GM12878 (cell line): ENCODE data around the gene HIGD2B. TPM values are rescaled to one million over a fixed set of nuclear protein-coding genes. Genes with fewer than 3 reads are reported as not detected.
"Not testable (repeated sequence)": the region's sequence is repeated elsewhere in the genome, so short reads cannot be mapped to it uniquely, and the experiment has no call there.

Experiments used
- ATAC-seq: fragments of 200-7000 bp; cut with Tn5 transposase; 3 replicates; pipeline ENCODE4 v1.9.1; 2020; ENCODE audit warnings: mild to moderate bottlenecking, moderate library complexity
- BruUV-seq: library from RNA; stranded (reverse); fragments of 400-500 nt; replicated peaks from 2 replicates; lab custom pipeline; 2021; lab: Mats Ljungman, UMichigan
- CTCF ChIA-PET: fragments of 300-600 bp; sonication (Branson Sonifier 250); formaldehyde crosslinking; extraction: SDS; loops from one replicate; lab custom pipeline; 2021; ENCODE audit warnings: inconsistent platforms; lab: Yijun Ruan, JAX
- POLR2A ChIA-PET: fragments of 350-600 bp; formaldehyde crosslinking; extraction: SDS; loops from one replicate; lab custom pipeline; 2021; ENCODE audit warnings: inconsistent platforms; lab: Charles Lee
- RAD21 ChIA-PET: fragments of 300-600 bp; sonication (Branson Sonifier 250); formaldehyde crosslinking; loops from one replicate; lab custom pipeline; 2023; ENCODE audit warnings: antibody characterized with exemption; ENCODE audit not compliant: unreplicated experiment; lab: Charles Lee
- SMC1A ChIA-PET: fragments of 300-600 bp; sonication (Branson Sonifier 250); formaldehyde crosslinking; loops from one replicate; lab custom pipeline; 2023; ENCODE audit not compliant: unreplicated experiment, uncharacterized antibody; lab: Charles Lee
- DNase-seq: peaks from one replicate; pipeline ENCODE4 v3.0.0-alpha.2; 2011; ENCODE audit warnings: low read depth, low spot score
- FAIRE-seq: peaks from 3 replicates; lab custom pipeline; 2011; peaks lifted over from hg19 to GRCh38; lab: Jason Lieb, UNC
- H2AFZ ChIP-seq: 2 replicates; pipeline ENCODE4 v1.6.0; 2011; ENCODE audit warnings: low read depth, low read length, control low read depth; ENCODE audit not compliant: control insufficient read depth
- H3K27ac ChIP-seq: 2 replicates; pipeline ENCODE4 v1.5.1; 2011; ENCODE audit warnings: control low read depth; ENCODE audit not compliant: control insufficient read depth, insufficient read depth
- H3K27me3 ChIP-seq, 2 experiments: replicated peaks in 1 of 2; 2 replicates each; pipeline versions ENCODE4 v1.6.0 to v1.6.1; 2011; ENCODE audit warnings: low read length in 1 of 2; ENCODE audit not compliant: control insufficient read depth in 2 of 2, insufficient read depth in 2 of 2
- H3K36me3 ChIP-seq, 2 experiments: 2 replicates each; pipeline ENCODE4 v1.5.1; 2011; ENCODE audit warnings: low read length in 1 of 2; ENCODE audit not compliant: control insufficient read depth in 2 of 2, insufficient read depth in 2 of 2
- H3K4me1 ChIP-seq: 2 replicates; pipeline ENCODE4 v1.6.1; 2011; ENCODE audit warnings: mild to moderate bottlenecking, low read length, moderate library complexity, mixed read lengths; ENCODE audit not compliant: control insufficient read depth, insufficient read depth
- H3K4me2 ChIP-seq: 2 replicates; pipeline ENCODE4 v1.6.0; 2011; ENCODE audit warnings: control low read depth; ENCODE audit not compliant: control insufficient read depth, insufficient read depth
- H3K4me3 ChIP-seq: fragments of 200-600 bp; sonication (generic); 2 replicates; pipeline ENCODE4 v1.5.1; 2016
- H3K79me2 ChIP-seq: 2 replicates; pipeline ENCODE4 v1.6.0; 2011; ENCODE audit warnings: low read length; ENCODE audit not compliant: control insufficient read depth, insufficient read depth
- H3K9ac ChIP-seq: 2 replicates; pipeline ENCODE4 v1.8.0; 2011; ENCODE audit warnings: low read length, control low read depth, mixed read lengths; ENCODE audit not compliant: control insufficient read depth, insufficient read depth
- H3K9me3 ChIP-seq: replicated peaks from 3 replicates; pipeline ENCODE4 v1.5.1; 2011; ENCODE audit warnings: mild to moderate bottlenecking, low read length; ENCODE audit not compliant: control insufficient read depth, insufficient read depth
- H4K20me1 ChIP-seq: 2 replicates; pipeline ENCODE4 v1.6.0; 2011; ENCODE audit not compliant: control insufficient read depth, insufficient read depth
- WGBS: methylation state at CpG from one replicate; pipeline ENCODE4 v1.1.6; 2016; ENCODE audit warnings: low lambda C conversion rate; ENCODE audit not compliant: insufficient replicate concordance, insufficient coverage; ENCODE audit errors: missing lambda C conversion rate; 5-methylcytosine and 5-hydroxymethylcytosine counted together
- in situ Hi-C: fragments of 300-500 bp; cut with MboI; formaldehyde crosslinking; loops from 9 replicates; pipeline ENCODE4 v1.14.3; 2018; ENCODE audit warnings: mixed read lengths
- intact Hi-C: fragments of 100-400 bp; cut with micrococcal nuclease; formaldehyde crosslinking; loops from one replicate; pipeline ENCODE4 v1.14.2; 2022; ENCODE audit not compliant: unreplicated experiment
- polyA plus RNA-seq, 11 experiments: library from polyadenylated mRNA; depleted of rRNA in 4 of 11; unstranded in 6 of 11; stranded (reverse) in 5 of 11; fragments of >200 nt; fragmentation: Nextera tagmentation in 4 of 11; fragmentation: Illumina TruSeq in 1 of 11; extraction: Ambion mirVana in 4 of 11; extraction: Trizol in 1 of 11; gene quantifications; 1 replicate in 1 of 11; 2 replicates in 10 of 11; pipeline versions ENCODE4 v1.2.1 to v1.2.3, GENCODE V29; 2011 to 2016; ENCODE audit warnings: inconsistent platforms in 2 of 11, missing spikeins in 2 of 11, low read depth in 1 of 11
- total RNA-seq, 4 experiments: library from RNA; depleted of rRNA in 3 of 4; stranded (reverse); fragments of >200 nt in 3 of 4; fragmentation: Illumina TruSeq in 1 of 4; extraction: Trizol in 1 of 4; gene quantifications; 2 replicates each; pipeline versions ENCODE4 v1.2.1 to v1.2.3, GENCODE V29; 2013 to 2021

Gene HIGD2B
- total and polyA plus RNA-seq, 10 of the 15 experiments (the other 5 are each of a cell fraction or from before 2014, with no cell fraction given), result 0.10 to 0.56 TPM; not detected in 8

GRCh38 chr15:72656014-72656413 is 30.0 kb downstream of the HIGD2B start:
- H3K27ac ChIP-seq, H3K4me2 ChIP-seq, H2AFZ ChIP-seq, DNase-seq, H3K4me3 ChIP-seq, H3K9me3 ChIP-seq, CTCF ChIA-PET, RAD21 ChIA-PET, H3K9ac ChIP-seq, POLR2A ChIA-PET, ATAC-seq, H3K79me2 ChIP-seq, H4K20me1 ChIP-seq, H3K27me3 ChIP-seq, BruUV-seq, H3K36me3 ChIP-seq, SMC1A ChIA-PET, H3K4me1 ChIP-seq, FAIRE-seq, intact Hi-C loops, in situ Hi-C loops: not testable (repeated sequence)
- no CpG with 5 or more reads among the region's 3 CpGs for WGBS

- intact Hi-C loops, H3K9ac ChIP-seq, H3K4me1 ChIP-seq, H3K27ac ChIP-seq, RAD21 ChIA-PET, CTCF ChIA-PET, SMC1A ChIA-PET, H3K79me2 ChIP-seq, DNase-seq, H4K20me1 ChIP-seq, H2AFZ ChIP-seq, POLR2A ChIA-PET, FAIRE-seq, H3K36me3 ChIP-seq, BruUV-seq, H3K4me3 ChIP-seq, in situ Hi-C loops, H3K4me2 ChIP-seq, H3K9me3 ChIP-seq, ATAC-seq, H3K27me3 ChIP-seq: not testable (repeated sequence)
- WGBS, result no CpG with 5 or more reads among the region's 7 CpGs
These were observed 31.6 kb downstream of the HIGD2B start, which contains the start of gene GOLGA6B for GRCh38 chr15:72654397-72654796. Gene GOLGA6B, plus strand, starts transcription at chr15:72654697. Its CDS starts 41 bp downstream, at chr15:72654738.

GRCh38 chr15:72648631-72649253 is 37.2 kb downstream of the HIGD2B start:
- RAD21 ChIA-PET, H3K4me1 ChIP-seq, SMC1A ChIA-PET, POLR2A ChIA-PET, DNase-seq, BruUV-seq, intact Hi-C loops, H3K4me3 ChIP-seq, H2AFZ ChIP-seq, H3K27me3 ChIP-seq, H3K36me3 ChIP-seq, CTCF ChIA-PET, H3K9me3 ChIP-seq, in situ Hi-C loops, FAIRE-seq, ATAC-seq, H4K20me1 ChIP-seq, H3K4me2 ChIP-seq, H3K27ac ChIP-seq, H3K9ac ChIP-seq, H3K79me2 ChIP-seq: not testable (repeated sequence)
- WGBS, result 48% methylated on average over 8 of the region's 10 CpGs

- BruUV-seq, H3K36me3 ChIP-seq, H3K79me2 ChIP-seq, H3K9ac ChIP-seq, H3K4me1 ChIP-seq, POLR2A ChIA-PET, DNase-seq, H3K9me3 ChIP-seq, RAD21 ChIA-PET, ATAC-seq, CTCF ChIA-PET, FAIRE-seq, H2AFZ ChIP-seq, H3K4me2 ChIP-seq, H3K27ac ChIP-seq, H3K27me3 ChIP-seq, SMC1A ChIA-PET, intact Hi-C loops, H4K20me1 ChIP-seq, H3K4me3 ChIP-seq, in situ Hi-C loops: not testable (repeated sequence)
- WGBS, result no CpG with 5 or more reads among the region's 2 CpGs
These were observed 43.7 kb downstream of the HIGD2B start for GRCh38 chr15:72642271-72642670.
